ENCODE measurements around the gene STXBP3. TPM values are rescaled to one million over a fixed set of nuclear protein-coding genes. Genes with fewer than 3 reads are reported as not detected.

Gene STXBP3
- total and polyA plus RNA-seq, 8 donors: 19.1 to 50.7 (median 26.6) TPM

GRCh38 chr1:108719656-108720435 lies 26.6 kb upstream of the STXBP3 start:
- FAIRE-seq: no peak
- H3K27me3 ChIP-seq: no peaks in the 10 kb centered on the region

DNA sequence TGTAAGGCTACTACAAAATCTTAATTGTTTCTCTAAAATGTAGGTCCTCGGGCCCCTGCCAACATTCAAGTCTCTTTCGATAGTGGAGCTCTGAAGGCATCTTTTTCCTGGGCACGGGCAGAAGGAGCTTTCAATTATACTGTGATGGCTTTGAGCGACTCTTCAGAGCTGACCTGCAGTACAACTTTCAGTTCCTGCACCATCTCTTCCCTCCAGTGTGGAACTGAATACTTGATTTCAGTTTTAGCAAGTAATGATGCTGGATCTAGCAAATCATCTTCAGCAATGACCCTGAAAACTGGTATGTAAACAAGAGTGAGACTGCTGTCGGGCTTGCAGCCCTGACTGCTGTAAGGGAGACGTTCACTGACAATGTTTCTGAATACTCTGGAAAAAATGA lies 24.2 kb upstream of the STXBP3 start:
- H3K4me1 ChIP-seq: peaks cover 0 to 5% (median 0%) of the 10 kb centered on the region in 3 donors
- ATAC-seq: no peak
- peak overlapping the region in 1 of 4 donors; percentile 19 for H3K27ac ChIP-seq
- WGBS, 2 donors: 56 to 58% methylated on average over 6 of the region's 6 CpGs
- FAIRE-seq: no peak
- H3K9me3 ChIP-seq: no peaks in the 10 kb centered on the region
- TF ChIP-seq, protein P1, sequence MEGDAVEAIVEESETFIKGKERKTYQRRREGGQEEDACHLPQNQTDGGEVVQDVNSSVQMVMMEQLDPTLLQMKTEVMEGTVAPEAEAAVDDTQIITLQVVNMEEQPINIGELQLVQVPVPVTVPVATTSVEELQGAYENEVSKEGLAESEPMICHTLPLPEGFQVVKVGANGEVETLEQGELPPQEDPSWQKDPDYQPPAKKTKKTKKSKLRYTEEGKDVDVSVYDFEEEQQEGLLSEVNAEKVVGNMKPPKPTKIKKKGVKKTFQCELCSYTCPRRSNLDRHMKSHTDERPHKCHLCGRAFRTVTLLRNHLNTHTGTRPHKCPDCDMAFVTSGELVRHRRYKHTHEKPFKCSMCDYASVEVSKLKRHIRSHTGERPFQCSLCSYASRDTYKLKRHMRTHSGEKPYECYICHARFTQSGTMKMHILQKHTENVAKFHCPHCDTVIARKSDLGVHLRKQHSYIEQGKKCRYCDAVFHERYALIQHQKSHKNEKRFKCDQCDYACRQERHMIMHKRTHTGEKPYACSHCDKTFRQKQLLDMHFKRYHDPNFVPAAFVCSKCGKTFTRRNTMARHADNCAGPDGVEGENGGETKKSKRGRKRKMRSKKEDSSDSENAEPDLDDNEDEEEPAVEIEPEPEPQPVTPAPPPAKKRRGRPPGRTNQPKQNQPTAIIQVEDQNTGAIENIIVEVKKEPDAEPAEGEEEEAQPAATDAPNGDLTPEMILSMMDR (IDR thresholded peaks at IDR 0.05): no peak
- H3K4me3 ChIP-seq: no peak overlapping the region
- no peak for DNase-seq
- intact Hi-C loops (cut with DNase I): no loop called here
- no peaks in the 10 kb centered on the region for H3K27me3 ChIP-seq
- no peaks in the 10 kb centered on the region for H3K36me3 ChIP-seq

More at GRCh38 chr1:108719656-108720435, 26.6 kb upstream of the STXBP3 start:
- Histone ChIP-seq H3K36me3 (no peaks in the 10 kb centered on the region), H3K9me3 (no peaks in the 10 kb centered on the region), H3K4me1 (peaks cover 0 to 3% (median 0%) of the 10 kb centered on the region in 3 donors), H3K27ac (no peak overlapping the region), H3K4me3 (no peak overlapping the region)
- intact Hi-C loops (cut with DNase I): no loop called here
- ATAC-seq (peak in 3 of 4 donors; percentile 28 to 40 (median 32)), DNase-seq (no peak)
- TF ChIP-seq, protein P1 (IDR thresholded peaks at IDR 0.05): no peak
- 74 to 75% methylated on average over 8 of the region's 8 CpGs for WGBS, 2 donors

- Histone ChIP-seq H3K36me3 (no peaks in the 10 kb centered on the region), H3K4me1 (peaks cover 0 to 5% (median 0%) of the 10 kb centered on the region in 3 donors), H3K4me3 (no peak overlapping the region), H3K9me3 (no peaks in the 10 kb centered on the region), H3K27me3 (no peaks in the 10 kb centered on the region), H3K27ac (peak overlapping the region in 3 of 4 donors; percentile 33 to 45 (median 36))
- FAIRE-seq (no peak), ATAC-seq (peak; percentile 72 to 92 (median 81)), DNase-seq (no peak)
- intact Hi-C loops (cut with DNase I): no loop called here
- TF ChIP-seq, protein P1 (IDR thresholded peaks at IDR 0.05): no peak
- WGBS, 2 donors: 24 to 42% methylated on average over 1 of the region's 1 CpG
Measured at GRCh38 chr1:108725906-108726305, 20.6 kb upstream of the STXBP3 start.

DNA sequence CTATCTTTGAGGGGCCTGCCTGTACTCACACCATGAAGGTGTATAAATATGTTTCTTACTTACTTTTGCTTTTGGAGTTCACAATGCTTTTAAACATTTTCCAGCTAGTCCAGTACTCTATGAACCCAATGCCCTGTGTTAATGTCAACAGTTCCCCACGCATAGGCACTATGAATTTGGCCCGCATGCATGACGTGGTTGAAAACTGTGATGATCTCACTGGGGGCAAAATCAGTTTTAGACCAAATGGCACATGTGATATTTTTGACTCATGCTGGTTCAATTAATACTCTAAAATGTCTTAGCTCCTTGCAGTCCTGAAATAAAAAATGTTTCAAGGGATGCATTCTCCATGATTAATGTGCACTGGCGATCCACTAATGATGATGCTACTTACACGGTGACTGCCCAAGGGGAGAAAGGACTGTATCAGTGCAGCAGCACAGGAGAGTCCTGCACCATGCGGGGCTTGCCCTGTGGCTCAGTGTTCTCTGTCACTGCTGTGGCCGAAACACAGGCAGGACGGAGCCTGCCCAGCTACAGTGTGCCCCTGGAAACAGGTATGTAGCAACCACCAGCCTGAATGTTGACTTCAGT lies 18.0 kb upstream of the STXBP3 start:
- H3K36me3 ChIP-seq: no peaks in the 10 kb centered on the region
- FAIRE-seq (no peak), DNase-seq (no peak), ATAC-seq (no peak)
- TF ChIP-seq, protein P1 (IDR thresholded peaks at IDR 0.05): no peak
- no peaks in the 10 kb centered on the region for H3K9me3 ChIP-seq
- intact Hi-C loops (cut with DNase I): no loop called here
- H3K4me3 ChIP-seq: no peak overlapping the region
- H3K27me3 ChIP-seq: no peaks in the 10 kb centered on the region
- 76 to 85% methylated on average over 8 of the region's 8 CpGs for WGBS, 2 donors
- H3K4me1 ChIP-seq: peaks cover 0 to 5% (median 0%) of the 10 kb centered on the region in 3 donors
- no peak overlapping the region for H3K27ac ChIP-seq

DNA sequence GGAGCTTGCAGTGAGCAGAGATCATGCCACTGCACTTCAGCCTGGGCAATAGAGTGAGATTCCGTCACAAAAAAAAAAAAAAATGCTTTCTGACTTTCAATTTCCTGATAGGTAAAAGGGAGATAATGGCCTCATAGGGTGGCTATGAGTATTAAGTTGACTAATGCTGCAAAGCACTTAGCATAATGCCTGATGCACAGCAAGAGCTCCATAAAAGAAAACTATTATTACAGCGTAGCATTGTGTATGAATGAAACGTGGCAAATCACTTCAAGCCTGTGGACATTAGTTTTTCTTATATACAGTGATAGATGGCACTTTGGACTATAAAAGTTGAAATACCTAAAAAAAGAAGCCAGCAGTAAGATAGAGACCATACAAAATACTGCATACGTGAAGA lies 17.0 kb upstream of the STXBP3 start:
- no peak overlapping the region for H3K4me3 ChIP-seq
- 81 to 89% methylated on average over 4 of the region's 4 CpGs for WGBS, 2 donors
- ATAC-seq (no peak), DNase-seq (no peak), FAIRE-seq (no peak)
- intact Hi-C loops (cut with DNase I): no loop called here
- no peaks in the 10 kb centered on the region for H3K9me3 ChIP-seq
- TF ChIP-seq, protein P1 (IDR thresholded peaks at IDR 0.05): no peak
- H3K36me3 ChIP-seq: no peaks in the 10 kb centered on the region
- H3K27ac ChIP-seq: no peak overlapping the region
- peaks cover 0 to 5% (median 0%) of the 10 kb centered on the region in 3 donors for H3K4me1 ChIP-seq
- H3K27me3 ChIP-seq: no peaks in the 10 kb centered on the region
